K562 (cell line): ENCODE results near the gene PARK7. TPM values are rescaled to one million over a fixed set of nuclear protein-coding genes. Genes with fewer than 3 reads are reported as not detected.

ENCODE experiments used
- ATAC-seq: fragments of 200-7000 bp; cut with Tn5 transposase; 3 replicates; pipeline ENCODE4 v1.9.1; 2020; ENCODE audit warnings: moderate library complexity
- BruUV-seq: library from RNA; stranded (reverse); fragments of 400-500 nt; replicated peaks from 2 replicates; lab custom pipeline; 2021; lab: Mats Ljungman, UMichigan
- CTCF ChIA-PET: fragments of 300-600 bp; formaldehyde crosslinking; extraction: SDS; loops from one replicate; lab custom pipeline; 2021; ENCODE audit warnings: low intra/inter-chr PET ratio; lab: Yijun Ruan, JAX
- POLR2A ChIA-PET: fragments of 300-600, 350-650 bp; sonication (Branson Sonifier 250); formaldehyde crosslinking; extraction: SDS; loops from one replicate; lab custom pipeline; 2021; ENCODE audit warnings: antibody characterized with exemption, inconsistent platforms; lab: Yijun Ruan, JAX
- DNase-seq, 4 experiments: peaks; one replicate each; pipeline versions ENCODE4 v3.0.0 to v3.0.0-alpha.2; 2011 to 2018; ENCODE audit warnings: low spot score in 3 of 4, mixed read lengths in 3 of 4; ENCODE audit errors: extremely low read depth in 1 of 4
- FAIRE-seq: peaks from 2 replicates; lab custom pipeline; 2011; peaks lifted over from hg19 to GRCh38; lab: Jason Lieb, UNC
- H2AFZ ChIP-seq: 2 replicates; pipeline ENCODE4 v1.6.0; 2011; ENCODE audit warnings: low read depth, low read length, control low read depth, inconsistent platforms
- H3K27ac ChIP-seq: fragments of 200-600 bp; 3 replicates; pipeline ENCODE4 v1.8.0; 2011; ENCODE audit warnings: low read depth, mild to moderate bottlenecking, control low read depth, inconsistent platforms, low read length, moderate library complexity, mixed read lengths; ENCODE audit errors: extremely low read depth
- H3K27me3 ChIP-seq, 2 experiments: fragments of 300-600 bp in 1 of 2; 2 replicates in 1 of 2; 3 replicates in 1 of 2; pipeline versions ENCODE4 v1.6.0 to v1.8.0; 2011; ENCODE audit warnings: inconsistent platforms in 2 of 2, low read length in 2 of 2, mild to moderate bottlenecking in 1 of 2, mixed read lengths in 1 of 2, moderate library complexity in 1 of 2; ENCODE audit not compliant: control insufficient read depth in 2 of 2, insufficient read depth in 2 of 2
- H3K36me3 ChIP-seq: fragments of 300-600 bp; 3 replicates; pipeline ENCODE4 v1.8.0; 2011; ENCODE audit warnings: mild to moderate bottlenecking, low read length, inconsistent platforms; ENCODE audit not compliant: control insufficient read depth, insufficient read depth
- H3K4me1 ChIP-seq, 2 experiments: fragments of 200-600 bp in 1 of 2; replicated peaks in 1 of 2; 2 replicates in 1 of 2; 3 replicates in 1 of 2; pipeline versions ENCODE4 v1.5.1 to v1.8.0; 2011; ENCODE audit warnings: inconsistent platforms in 2 of 2, low read length in 2 of 2, mild to moderate bottlenecking in 1 of 2, mixed read lengths in 1 of 2, moderate library complexity in 1 of 2; ENCODE audit not compliant: control insufficient read depth in 2 of 2, insufficient read depth in 2 of 2
- H3K4me2 ChIP-seq: 2 replicates; pipeline ENCODE4 v1.6.1; 2011; ENCODE audit warnings: low read length, control low read depth, inconsistent platforms, mixed read lengths; ENCODE audit not compliant: insufficient read depth
- H3K4me3 ChIP-seq: fragments of 200-600 bp; sonication (generic), shearing (Covaris generic); 2 replicates; pipeline ENCODE4 v1.5.1; 2016; ENCODE audit warnings: control low read depth, inconsistent platforms
- H3K79me2 ChIP-seq: fragments of 200-600 bp; 3 replicates; pipeline ENCODE4 v1.8.0; 2011; ENCODE audit warnings: low read length, inconsistent platforms; ENCODE audit not compliant: control insufficient read depth, insufficient read depth
- H3K9ac ChIP-seq, 2 experiments: 2 replicates each; pipeline versions ENCODE4 v1.6.0 to v1.6.1; 2011; ENCODE audit warnings: low read depth in 2 of 2, low read length in 2 of 2, control low read depth in 1 of 2, inconsistent platforms in 1 of 2, mild to moderate bottlenecking in 1 of 2, mixed read lengths in 1 of 2; ENCODE audit not compliant: insufficient read depth in 1 of 2
- H3K9me1 ChIP-seq: one replicate; pipeline ENCODE4 v1.6.0; 2011; ENCODE audit warnings: inconsistent platforms, mild to moderate bottlenecking, low read length, moderate library complexity; ENCODE audit not compliant: control insufficient read depth, insufficient read depth
- H3K9me3 ChIP-seq: replicated peaks from 2 replicates; pipeline ENCODE4 v1.5.1; 2011; ENCODE audit warnings: low read depth, low read length, inconsistent platforms; ENCODE audit not compliant: control insufficient read depth, insufficient read depth
- H4K20me1 ChIP-seq: replicated peaks from 2 replicates; pipeline ENCODE4 v1.6.1; 2011; ENCODE audit warnings: low read length, inconsistent platforms, mixed read lengths; ENCODE audit not compliant: control insufficient read depth, insufficient read depth
- ATF3 ChIP-seq, 2 experiments: fragments of 450-650 bp in 1 of 2; sonication (generic) in 1 of 2; formaldehyde crosslinking in 1 of 2; IDR thresholded peaks in 1 of 2; conservative IDR thresholded peaks in 1 of 2; 2 replicates each; pipeline versions ENCODE4 v1.6.1 to v1.8.1; 2016 to 2023; ENCODE audit warnings: mild to moderate bottlenecking in 2 of 2, moderate library complexity in 2 of 2, inconsistent platforms in 1 of 2, missing genetic modification reagents in 1 of 2
- BRD9 ChIP-seq: fragments of 450-650 bp; IDR thresholded peaks from 2 replicates; pipeline ENCODE4 v1.6.1; 2018; ENCODE audit warnings: low read depth; ENCODE audit not compliant: partially characterized antibody
- MEF2D ChIP-seq: conservative IDR thresholded peaks from 2 replicates; pipeline ENCODE4 v1.6.1; 2016; ENCODE audit warnings: low read depth, missing genetic modification characterization, missing compliant biosample characterization
- PRPF4 ChIP-seq: fragments of 200-400 bp; formaldehyde crosslinking; IDR thresholded peaks from one replicate; pipeline ENCODE4 v1.6.1; 2017; ENCODE audit warnings: low read length, low read depth, mild to moderate bottlenecking; ENCODE audit not compliant: insufficient read depth, poor library complexity, severe bottlenecking
- PTTG1 ChIP-seq: fragments of 450-650 bp; IDR thresholded peaks from 2 replicates; pipeline ENCODE4 v1.6.1; 2016; ENCODE audit warnings: low read depth, mild to moderate bottlenecking, missing genetic modification characterization, missing compliant biosample characterization
- RAD21 ChIP-seq, 2 experiments: fragments of 250-450 bp in 1 of 2; fragments of 450-650 bp in 1 of 2; sonication (Bioruptor Pico) in 1 of 2; formaldehyde crosslinking in 1 of 2; IDR thresholded peaks in 1 of 2; conservative IDR thresholded peaks in 1 of 2; 2 replicates each; pipeline versions ENCODE4 v1.4.0 to v1.8.0; 2020 to 2022; ENCODE audit warnings: mild to moderate bottlenecking in 2 of 2, moderate library complexity in 1 of 2
- RBM25 ChIP-seq: fragments of 200-400 bp; formaldehyde crosslinking; IDR thresholded peaks from 2 replicates; pipeline ENCODE4 v1.6.1; 2018; ENCODE audit warnings: low read length, low read depth, moderate library complexity; ENCODE audit not compliant: severe bottlenecking
- ZNF146 ChIP-seq: IDR thresholded peaks from one replicate; pipeline ENCODE4 v1.6.1; 2018; ENCODE audit warnings: missing compliant biosample characterization; ENCODE audit not compliant: unreplicated experiment
- ZNF518B ChIP-seq: fragments of 250-450 bp; sonication (Bioruptor Pico); IDR thresholded peaks from 2 replicates; pipeline ENCODE4 v1.5.0; 2021; ENCODE audit warnings: mild to moderate bottlenecking, moderate library complexity
- ZNF584 ChIP-seq: fragments of 200-800 bp; sonication (Bioruptor generic); IDR thresholded peaks from 2 replicates; pipeline ENCODE4 v1.6.1; 2016; ENCODE audit warnings: low read depth, mild to moderate bottlenecking, missing genetic modification characterization, missing compliant biosample characterization
- WGBS: fragments of 100-300 bp; shearing (Covaris generic); methylation state at CpG from one replicate; pipeline ENCODE4 v1.1.6; 2016; ENCODE audit warnings: low coverage, mixed read lengths; ENCODE audit not compliant: insufficient coverage; ENCODE audit errors: missing lambda C conversion rate; 5-methylcytosine and 5-hydroxymethylcytosine counted together
- in situ Hi-C: fragments of 300-500 bp; cut with MboI; formaldehyde crosslinking; loops from 4 replicates; pipeline ENCODE4 v1.15.0; 2018; ENCODE audit warnings: inconsistent platforms, mixed read lengths
- intact Hi-C: fragments of 100-400 bp; cut with micrococcal nuclease; formaldehyde crosslinking; loops from 2 replicates; pipeline ENCODE4 v1.14.2; 2022
- polyA plus RNA-seq, 8 experiments: library from polyadenylated mRNA; depleted of rRNA in 4 of 8; stranded (reverse) in 5 of 8; unstranded in 3 of 8; fragments of >200 nt; fragmentation: Nextera tagmentation in 2 of 8; fragmentation: Illumina TruSeq in 1 of 8; extraction: Ambion mirVana in 2 of 8; extraction: Trizol in 1 of 8; gene quantifications; 2 replicates each; pipeline versions ENCODE4 v1.2.1 to v1.2.3, GENCODE V29; 2011 to 2014; ENCODE audit warnings: inconsistent platforms in 1 of 8, missing spikeins in 1 of 8
- total RNA-seq, 7 experiments: library from RNA; depleted of rRNA in 6 of 7; stranded (reverse); fragments of >200 nt in 6 of 7; fragmentation: Illumina TruSeq in 2 of 7; extraction: Trizol in 2 of 7; gene quantifications; 2 replicates each; pipeline versions ENCODE4 v1.2.1 to v1.2.3, GENCODE V29; 2011 to 2021; ENCODE audit warnings: low replicate concordance in 1 of 7

The PARK7 gene
- total and polyA plus RNA-seq, 9 of the 15 experiments (the other 6 are each of a cell fraction or from before 2014, with no cell fraction given) = 374 to 1,298 (median 484) TPM

GRCh38 chr1:7928247-7928646 is 33.3 kb upstream of the PARK7 start:
- H4K20me1 ChIP-seq = no peaks in the 10 kb centered on the region
- no peaks in the 10 kb centered on the region for H3K36me3 ChIP-seq
- ATAC-seq (no peak), FAIRE-seq (no peak), DNase-seq (no peak)
- H3K4me3 ChIP-seq = no peak overlapping the region
- H2AFZ ChIP-seq = no peak overlapping the region
- intact Hi-C loops (no loop called here), in situ Hi-C loops (no loop called here)
- 6% methylated on average over 4 of the region's 4 CpGs for WGBS
- no TSS peak for BruUV-seq
- CTCF ChIA-PET = no interaction called here
- no peaks in the 10 kb centered on the region for H3K9me3 ChIP-seq
- H3K9ac ChIP-seq = no peak overlapping the region
- H3K27ac ChIP-seq = no peak overlapping the region
- H3K4me1 ChIP-seq = no peaks in the 10 kb centered on the region; a peak in 1 of 5 replicates
- TF ChIP-seq RBM25 (peak; percentile 59), PTTG1 (tag) (0 out of 2 replicates have a peak, but pooled peaks have one; percentile 22), ZNF146 (CRISPR knock-in tag) (peak; percentile 76), ZNF584 (CRISPR knock-in tag) (no peak)
- H3K79me2 ChIP-seq = no peaks in the 10 kb centered on the region
- H3K4me2 ChIP-seq = no peak overlapping the region
- H3K9me1 ChIP-seq = no peaks in the 10 kb centered on the region
- peaks cover 35 to 56% of the 10 kb centered on the region in 2 experiments for H3K27me3 ChIP-seq
- POLR2A ChIA-PET = interaction anchor here (1.1 kb wide), 1 partner anchor 21 kb away, joined by 3 read pairs; no protein-coding TSS in a partner anchor

- Histone ChIP-seq H3K4me1 (no peaks in the 10 kb centered on the region; a peak in 1 of 5 replicates), H3K4me3 (no peak overlapping the region), H3K79me2 (no peaks in the 10 kb centered on the region), H3K36me3 (no peaks in the 10 kb centered on the region), H2AFZ (no peak overlapping the region), H4K20me1 (no peaks in the 10 kb centered on the region), H3K9me3 (no peaks in the 10 kb centered on the region), H3K4me2 (no peak overlapping the region), H3K9me1 (no peaks in the 10 kb centered on the region), H3K27ac (no peak overlapping the region), H3K27me3 (peaks cover 38 to 65% of the 10 kb centered on the region in 2 experiments), H3K9ac (no peak overlapping the region)
- POLR2A ChIA-PET = no interaction called here
- DNase-seq (no peak), ATAC-seq (no peak), FAIRE-seq (no peak)
- BruUV-seq = no TSS peak
- CTCF ChIA-PET = no interaction called here
- intact Hi-C loops = no loop called here
- 27% methylated on average over 4 of the region's 7 CpGs for WGBS
- in situ Hi-C loops = no loop called here
- TF ChIP-seq PRPF4 = no peak
- TF ChIP-seq BRD9 = no peak
- no peak for TF ChIP-seq ZNF518B
- TF ChIP-seq ATF3 (IDR thresholded peaks at IDR 0.05) = no peak
- no peak for TF ChIP-seq ATF3 (CRISPR knock-in tag; conservative IDR thresholded peaks at IDR 0.05)
- TF ChIP-seq MEF2D (tag) = no peak
- TF ChIP-seq RAD21 (CRISPR knock-in tag; conservative IDR thresholded peaks at IDR 0.05 in 1 of 2, IDR thresholded peaks at IDR 0.05 in 1 of 2) = no peak
Observed at GRCh38 chr1:7929637-7930036, 31.9 kb upstream of the PARK7 start.
